SH-SY5Y (cell line): ENCODE data around the gene HNRNPLL.

ENCODE experiments used
- GATA2 ChIP-seq: IDR thresholded peaks from 2 replicates; pipeline ENCODE4 v1.6.1; 2011; ENCODE audit warnings: mild to moderate bottlenecking, low read depth, low read length
- GATA3 ChIP-seq: IDR thresholded peaks from 2 replicates; pipeline ENCODE4 v1.6.1; 2011; ENCODE audit warnings: low read depth, mild to moderate bottlenecking, low read length, moderate library complexity

DNA sequence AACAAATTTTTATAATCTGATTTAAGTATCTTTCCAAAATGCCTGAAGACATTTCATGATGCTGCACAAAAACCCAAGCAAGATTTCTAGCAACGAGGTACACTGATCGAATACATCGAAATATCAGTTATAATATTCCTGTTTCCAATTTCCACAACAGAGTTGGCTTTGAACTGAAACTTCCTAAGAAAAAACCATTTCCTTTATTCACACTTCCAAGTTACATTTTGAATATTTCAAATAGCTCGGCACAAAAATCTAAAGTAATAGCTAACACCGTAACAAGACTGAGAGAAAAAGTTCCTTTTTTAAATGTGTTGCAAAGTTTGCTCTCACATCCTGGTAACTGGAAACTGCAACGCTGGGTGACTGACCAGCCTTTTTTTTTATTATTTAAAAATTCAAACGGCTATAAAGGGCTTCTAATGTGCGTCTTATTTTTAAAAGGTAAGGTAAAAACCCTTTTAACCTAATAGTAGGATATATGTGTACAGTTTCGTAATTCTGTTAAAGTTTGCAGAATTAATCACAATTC is 1.7 kb downstream of the HNRNPLL start:
- TF ChIP-seq GATA3 (no peak), GATA2 (no peak)
